Thoracic aorta (tissue), 2 donors: ENCODE results near the gene ACOT13. TPM values are rescaled to one million over a fixed set of nuclear protein-coding genes. Genes with fewer than 3 reads are reported as not detected.
"Not testable (repeated sequence)": the region's sequence is repeated elsewhere in the genome, so short reads cannot be mapped to it uniquely, and the experiment has no call there.

Experiments
- ATAC-seq: fragments of 150-250 bp; one replicate; pipeline ENCODE4 v1.8.0; 2017; ENCODE audit warnings: low read depth; ENCODE audit not compliant: insufficient number of reproducible peaks, low FRiP score
- DNase-seq: peaks from one replicate; pipeline ENCODE4 v3.0.0-alpha.2; 2020; ENCODE audit warnings: low spot score
- H3K27ac ChIP-seq, 2 donors: fragments of 200-600 bp; sonication (generic); 1 replicate in 1 of 2; 2 replicates in 1 of 2; pipeline ENCODE4 v1.5.1; 2016; ENCODE audit warnings: mild to moderate bottlenecking in 2 of 2, moderate library complexity in 2 of 2
- H3K27me3 ChIP-seq: fragments of 200-600 bp; sonication (generic); replicated peaks from 2 replicates; pipeline ENCODE4 v1.6.0; 2016; ENCODE audit warnings: mild to moderate bottlenecking; ENCODE audit not compliant: insufficient read depth
- H3K36me3 ChIP-seq: fragments of 200-600 bp; sonication (generic); one replicate; pipeline ENCODE4 v1.5.1; 2016
- H3K4me1 ChIP-seq, 2 donors: fragments of 200-600 bp; sonication (generic); 1 replicate in 1 of 2; 2 replicates in 1 of 2; pipeline versions ENCODE4 v1.5.1 to v1.6.0; 2016; ENCODE audit warnings: low read depth in 2 of 2, mild to moderate bottlenecking in 1 of 2; ENCODE audit not compliant: control insufficient read depth in 1 of 2
- H3K4me3 ChIP-seq: fragments of 200-600 bp; sonication (generic); 2 replicates; pipeline ENCODE4 v1.5.1; 2016; ENCODE audit warnings: mild to moderate bottlenecking
- H3K9me3 ChIP-seq: fragments of 200-600 bp; sonication (generic); 2 replicates; pipeline ENCODE4 v1.5.1; 2016
- CTCF ChIP-seq: fragments of 200-600 bp; sonication (generic); IDR thresholded peaks from one replicate; pipeline ENCODE4 v1.5.1; 2019; ENCODE audit warnings: antibody characterized with exemption
- total RNA-seq, 2 donors: library from RNA; depleted of rRNA; stranded (reverse); fragments of >200 nt; gene quantifications; one replicate each; pipeline versions ENCODE4 v1.1.0 to v1.2.3, GENCODE V29; 2016

ACOT13 gene
- total RNA-seq, 2 donors from 2014 or later = 2.5 to 5.8 TPM

- peaks cover 0 to 3% of the 10 kb centered on the region in 2 donors for H3K4me1 ChIP-seq
- H3K36me3 ChIP-seq = peaks cover 19% of the 10 kb centered on the region
- H3K27ac ChIP-seq = no peak overlapping the region
- DNase-seq (no peak), ATAC-seq (no peak)
- TF ChIP-seq CTCF = no peak
- no peaks in the 10 kb centered on the region for H3K27me3 ChIP-seq
- H3K4me3 ChIP-seq = no peak overlapping the region
- H3K9me3 ChIP-seq = no peaks in the 10 kb centered on the region
These were observed 16.5 kb upstream of the ACOT13 start for GRCh38 chr6:24650365-24650764.

GRCh38 chr6:24655215-24655614 lies 11.7 kb upstream of the ACOT13 start:
- ATAC-seq = no peak
- H3K27me3 ChIP-seq = no peaks in the 10 kb centered on the region
- peaks cover 19% of the 10 kb centered on the region for H3K36me3 ChIP-seq

GRCh38 chr6:24658573-24659560 lies 8.0 kb upstream of the ACOT13 start:
- no peak for TF ChIP-seq CTCF
- no peaks in the 10 kb centered on the region for H3K9me3 ChIP-seq
- H3K36me3 ChIP-seq = peaks cover 4% of the 10 kb centered on the region
- H3K4me3 ChIP-seq = no peak overlapping the region
- peaks cover 0 to 4% of the 10 kb centered on the region in 2 donors for H3K4me1 ChIP-seq
- no peak overlapping the region for H3K27ac ChIP-seq
- no peaks in the 10 kb centered on the region for H3K27me3 ChIP-seq
- no peak for DNase-seq
- no peak for ATAC-seq

More at GRCh38 chr6:24655215-24655614, 11.7 kb upstream of the ACOT13 start:
- no peak overlapping the region for H3K27ac ChIP-seq
- no peak for DNase-seq
- TF ChIP-seq CTCF = no peak
- H3K4me1 ChIP-seq = peaks cover 0 to 4% of the 10 kb centered on the region in 2 donors
- H3K9me3 ChIP-seq = no peaks in the 10 kb centered on the region
- H3K4me3 ChIP-seq = no peak overlapping the region

GRCh38 chr6:24659561-24659960 lies 7.3 kb upstream of the ACOT13 start:
- Histone ChIP-seq H3K27ac (no peak overlapping the region), H3K36me3 (peaks cover 4% of the 10 kb centered on the region), H3K27me3 (no peaks in the 10 kb centered on the region), H3K4me3 (no peak overlapping the region), H3K9me3 (no peaks in the 10 kb centered on the region), H3K4me1 (peaks cover 0 to 10% of the 10 kb centered on the region in 2 donors)
- no peak for ATAC-seq
- DNase-seq = no peak
- TF ChIP-seq CTCF = no peak

GRCh38 chr6:24660105-24660504 lies 6.8 kb upstream of the ACOT13 start:
- no peak for DNase-seq
- Histone ChIP-seq H3K4me1 (peaks cover 3 to 15% of the 10 kb centered on the region in 2 donors), H3K4me3 (no peak overlapping the region), H3K9me3 (no peaks in the 10 kb centered on the region), H3K36me3 (peaks cover 4% of the 10 kb centered on the region), H3K27ac (no peak overlapping the region), H3K27me3 (no peaks in the 10 kb centered on the region)
- ATAC-seq = no peak
- TF ChIP-seq CTCF = no peak

- ATAC-seq, H3K4me3 ChIP-seq, H3K9me3 ChIP-seq, H3K36me3 ChIP-seq, H3K27me3 ChIP-seq, H3K27ac ChIP-seq, DNase-seq: not testable (repeated sequence)
- peaks cover 6 to 24% of the 10 kb centered on the region in 2 donors for H3K4me1 ChIP-seq
These were observed 5.1 kb upstream of the ACOT13 start for GRCh38 chr6:24661759-24662158.
